A549 (cell line): Measurements from ENCODE around the gene TBX2.

ENCODE experiments used
- BHLHE40 ChIP-seq: IDR thresholded peaks from 2 replicates; pipeline ENCODE4 v1.6.1; 2012; ENCODE audit warnings: low read depth, low read length, inconsistent platforms
- CEBPB ChIP-seq, 2 experiments: fragments of >200 bp in 1 of 2; sonication (Bioruptor Twin) in 1 of 2; formaldehyde crosslinking in 1 of 2; IDR thresholded peaks; 2 replicates each; pipeline ENCODE4 v1.6.1; 2012 to 2016
- CHD4 ChIP-seq: fragments of 200-600 bp; sonication (generic); IDR thresholded peaks from 2 replicates; pipeline ENCODE4 v1.6.1; 2016; ENCODE audit warnings: antibody characterized with exemption, mild to moderate bottlenecking, borderline replicate concordance
- EP300 ChIP-seq, 2 experiments: fragments of >200 bp; sonication (Bioruptor Twin); formaldehyde crosslinking; IDR thresholded peaks; 2 replicates in 1 of 2; 3 replicates in 1 of 2; pipeline ENCODE4 v1.6.1; 2016 to 2017
- JUN ChIP-seq, 2 experiments: fragments of >200 bp; sonication (Bioruptor Twin); formaldehyde crosslinking; IDR thresholded peaks; 2 replicates in 1 of 2; 3 replicates in 1 of 2; pipeline ENCODE4 v1.6.1; 2016 to 2017
- MYC ChIP-seq: IDR thresholded peaks from 2 replicates; pipeline ENCODE4 v1.6.1; 2012; ENCODE audit warnings: mild to moderate bottlenecking, inconsistent platforms, low read length, improper control_type of control experiment, borderline replicate concordance
- RCOR1 ChIP-seq: fragments of 150-350 bp; IDR thresholded peaks from 2 replicates; pipeline ENCODE4 v1.6.1; 2014; ENCODE audit warnings: antibody characterized with exemption, low read length, low read depth
- SMC3 ChIP-seq: fragments of >200 bp; sonication (Bioruptor Twin); formaldehyde crosslinking; IDR thresholded peaks from 3 replicates; pipeline ENCODE4 v1.6.1; 2018; ENCODE audit warnings: inconsistent platforms
- TF ChIP-seq, protein P1 (sequence below): fragments of >200 bp; sonication (Bioruptor Twin); formaldehyde crosslinking; IDR thresholded peaks from 3 replicates; pipeline ENCODE4 v1.5.1; 2016
- TF ChIP-seq, protein P2 (sequence below): IDR thresholded peaks from 2 replicates; pipeline ENCODE4 v1.6.1; 2012

DNA sequence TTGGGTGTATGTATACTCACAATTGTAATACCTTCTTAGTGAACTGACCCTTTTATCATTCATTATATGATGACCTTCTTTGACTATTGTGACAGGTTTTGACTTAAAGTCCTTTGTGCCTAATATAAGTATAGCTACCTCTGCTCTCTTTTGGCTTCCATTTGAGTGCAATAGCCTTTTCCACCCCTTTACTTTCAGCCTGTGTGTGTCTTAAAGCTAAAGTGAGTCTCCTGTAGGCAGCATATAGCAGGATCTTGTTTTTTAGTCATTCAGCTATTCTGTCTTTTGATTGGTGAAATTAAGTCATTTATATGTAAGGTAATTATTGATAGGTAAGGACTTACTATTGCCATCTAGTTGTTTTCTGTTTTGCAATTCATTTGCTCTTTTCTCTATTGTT lies 36.6 kb downstream of the TBX2 start:
- TF ChIP-seq, protein P1, sequence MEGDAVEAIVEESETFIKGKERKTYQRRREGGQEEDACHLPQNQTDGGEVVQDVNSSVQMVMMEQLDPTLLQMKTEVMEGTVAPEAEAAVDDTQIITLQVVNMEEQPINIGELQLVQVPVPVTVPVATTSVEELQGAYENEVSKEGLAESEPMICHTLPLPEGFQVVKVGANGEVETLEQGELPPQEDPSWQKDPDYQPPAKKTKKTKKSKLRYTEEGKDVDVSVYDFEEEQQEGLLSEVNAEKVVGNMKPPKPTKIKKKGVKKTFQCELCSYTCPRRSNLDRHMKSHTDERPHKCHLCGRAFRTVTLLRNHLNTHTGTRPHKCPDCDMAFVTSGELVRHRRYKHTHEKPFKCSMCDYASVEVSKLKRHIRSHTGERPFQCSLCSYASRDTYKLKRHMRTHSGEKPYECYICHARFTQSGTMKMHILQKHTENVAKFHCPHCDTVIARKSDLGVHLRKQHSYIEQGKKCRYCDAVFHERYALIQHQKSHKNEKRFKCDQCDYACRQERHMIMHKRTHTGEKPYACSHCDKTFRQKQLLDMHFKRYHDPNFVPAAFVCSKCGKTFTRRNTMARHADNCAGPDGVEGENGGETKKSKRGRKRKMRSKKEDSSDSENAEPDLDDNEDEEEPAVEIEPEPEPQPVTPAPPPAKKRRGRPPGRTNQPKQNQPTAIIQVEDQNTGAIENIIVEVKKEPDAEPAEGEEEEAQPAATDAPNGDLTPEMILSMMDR, result no peak
- no peak for TF ChIP-seq EP300 (IDR thresholded peaks at IDR 0.05)
- no peak for TF ChIP-seq JUN (IDR thresholded peaks at IDR 0.05)
- TF ChIP-seq BHLHE40, result no peak
- no peak for TF ChIP-seq MYC
- TF ChIP-seq CEBPB (IDR thresholded peaks at IDR 0.05), result no peak
- TF ChIP-seq SMC3, result no peak
- no peak for TF ChIP-seq CHD4
- TF ChIP-seq, protein P2, sequence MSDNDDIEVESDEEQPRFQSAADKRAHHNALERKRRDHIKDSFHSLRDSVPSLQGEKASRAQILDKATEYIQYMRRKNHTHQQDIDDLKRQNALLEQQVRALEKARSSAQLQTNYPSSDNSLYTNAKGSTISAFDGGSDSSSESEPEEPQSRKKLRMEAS, result no peak
- TF ChIP-seq RCOR1, result no peak
